WTC11 (cell line): Measurements from ENCODE around the gene KCNIP3. TPM values are rescaled to one million over a fixed set of nuclear protein-coding genes. Genes with fewer than 3 reads are reported as not detected.

ENCODE experiments used
- ATAC-seq: fragments of 200-7000 bp; cut with Tn5 transposase; 2 replicates; pipeline ENCODE4 v1.10.0; 2021; ENCODE audit warnings: mild to moderate bottlenecking, moderate library complexity
- CTCF ChIA-PET: fragments of 300-600 bp; sonication (Branson Sonifier 250); formaldehyde crosslinking; loops from one replicate; lab custom pipeline; 2021; ENCODE audit warnings: antibody characterized with exemption; lab: Charles Lee
- POLR2A ChIA-PET: fragments of 350-600 bp; sonication (Branson Sonifier 250); formaldehyde crosslinking; loops from one replicate; lab custom pipeline; 2021; ENCODE audit warnings: antibody characterized with exemption; lab: Charles Lee
- DNase-seq: peaks from one replicate; pipeline ENCODE4 v3.0.0; 2021; ENCODE audit warnings: low spot score
- H3K27ac Mint-ChIP-seq: 2 replicates; pipeline ENCODE4 v1.8.0; 2021; ENCODE audit warnings: mixed read lengths
- H3K27me3 Mint-ChIP-seq: 2 replicates; pipeline ENCODE4 v1.8.0; 2021; ENCODE audit warnings: low read depth, mild to moderate bottlenecking, moderate library complexity, mixed read lengths
- H3K36me3 Mint-ChIP-seq: 2 replicates; pipeline ENCODE4 v1.8.0; 2021; ENCODE audit warnings: mixed read lengths
- H3K4me1 Mint-ChIP-seq: 2 replicates; pipeline ENCODE4 v1.8.0; 2022; ENCODE audit warnings: mixed read lengths
- H3K4me3 Mint-ChIP-seq: 2 replicates; pipeline ENCODE4 v1.8.0; 2021; ENCODE audit warnings: mild to moderate bottlenecking, moderate library complexity, mixed read lengths
- H3K9me3 Mint-ChIP-seq: 2 replicates; pipeline ENCODE4 v1.8.0; 2021; ENCODE audit warnings: mixed read lengths
- ATF3 ChIP-seq: sonication (generic); formaldehyde crosslinking; conservative IDR thresholded peaks from 2 replicates; pipeline ENCODE4 v1.8.1; 2022; ENCODE audit warnings: mild to moderate bottlenecking, missing genetic modification reagents
- CREM ChIP-seq: sonication (generic); formaldehyde crosslinking; IDR thresholded peaks from 2 replicates; pipeline ENCODE4 v1.8.1; 2022; ENCODE audit warnings: mild to moderate bottlenecking, missing genetic modification reagents, moderate library complexity
- E2F4 ChIP-seq: sonication (generic); formaldehyde crosslinking; IDR thresholded peaks from 2 replicates; pipeline ENCODE4 v1.8.1; 2022; ENCODE audit warnings: low read depth, mild to moderate bottlenecking, moderate library complexity, missing genetic modification reagents, borderline replicate concordance
- E2F5 ChIP-seq: sonication (generic); formaldehyde crosslinking; IDR thresholded peaks from 2 replicates; pipeline ENCODE4 v1.8.1; 2022; ENCODE audit warnings: mild to moderate bottlenecking, moderate library complexity, missing genetic modification reagents
- EMX1 ChIP-seq: fragments of 250-450 bp; sonication (Bioruptor Pico); IDR thresholded peaks from 2 replicates; pipeline ENCODE4 v1.8.0; 2021; ENCODE audit warnings: mild to moderate bottlenecking
- ESRRA ChIP-seq: sonication (generic); formaldehyde crosslinking; IDR thresholded peaks from 2 replicates; pipeline ENCODE4 v1.8.1; 2022; ENCODE audit warnings: mild to moderate bottlenecking, missing genetic modification reagents, borderline replicate concordance
- FOXJ3 ChIP-seq: sonication (generic); formaldehyde crosslinking; IDR thresholded peaks from 2 replicates; pipeline ENCODE4 v1.9.0; 2021; ENCODE audit warnings: missing genetic modification reagents, mild to moderate bottlenecking, borderline replicate concordance
- FOXK1 ChIP-seq: sonication (generic); formaldehyde crosslinking; IDR thresholded peaks from 2 replicates; pipeline ENCODE4 v1.8.0; 2022; ENCODE audit warnings: mild to moderate bottlenecking, moderate library complexity, missing genetic modification reagents
- GRHL2 ChIP-seq: fragments of 250-450 bp; sonication (Bioruptor Pico); IDR thresholded peaks from 2 replicates; pipeline ENCODE4 v1.8.0; 2022; ENCODE audit warnings: mild to moderate bottlenecking, moderate library complexity; ENCODE audit not compliant: insufficient replicate concordance, severe bottlenecking
- JUN ChIP-seq: sonication (generic); formaldehyde crosslinking; IDR thresholded peaks from 2 replicates; pipeline ENCODE4 v1.8.0; 2023; ENCODE audit warnings: mild to moderate bottlenecking, missing genetic modification reagents
- MAX ChIP-seq: sonication (generic); formaldehyde crosslinking; IDR thresholded peaks from 2 replicates; pipeline ENCODE4 v1.8.0; 2022; ENCODE audit warnings: mild to moderate bottlenecking, missing genetic modification reagents
- MXD4 ChIP-seq: fragments of 250-450 bp; sonication (Bioruptor Pico); IDR thresholded peaks from 2 replicates; pipeline ENCODE4 v1.8.0; 2021; ENCODE audit warnings: mild to moderate bottlenecking, moderate library complexity, borderline replicate concordance
- NR2C2 ChIP-seq: sonication (generic); formaldehyde crosslinking; IDR thresholded peaks from 2 replicates; pipeline ENCODE4 v1.8.0; 2022; ENCODE audit warnings: mild to moderate bottlenecking, missing genetic modification reagents
- RELA ChIP-seq: sonication (generic); formaldehyde crosslinking; IDR thresholded peaks from 2 replicates; pipeline ENCODE4 v1.8.1; 2022; ENCODE audit warnings: missing genetic modification reagents, mild to moderate bottlenecking, borderline replicate concordance
- TEAD1 ChIP-seq: sonication (generic); formaldehyde crosslinking; IDR thresholded peaks from 2 replicates; pipeline ENCODE4 v1.8.0; 2022; ENCODE audit warnings: mild to moderate bottlenecking, missing genetic modification reagents
- USF1 ChIP-seq: sonication (generic); formaldehyde crosslinking; IDR thresholded peaks from 2 replicates; pipeline ENCODE4 v1.8.0; 2022; ENCODE audit warnings: mild to moderate bottlenecking, missing genetic modification reagents
- ZBTB21 ChIP-seq: sonication (generic); formaldehyde crosslinking; IDR thresholded peaks from 2 replicates; pipeline ENCODE4 v1.8.1; 2023; ENCODE audit warnings: mild to moderate bottlenecking, missing genetic modification reagents, borderline replicate concordance
- ZNF121 ChIP-seq: sonication (generic); formaldehyde crosslinking; IDR thresholded peaks from 2 replicates; pipeline ENCODE4 v1.8.0; 2023; ENCODE audit warnings: missing genetic modification reagents
- ZNF396 ChIP-seq: fragments of 250-450 bp; sonication (Bioruptor Pico); IDR thresholded peaks from 2 replicates; pipeline ENCODE4 v1.8.0; 2021; ENCODE audit warnings: mild to moderate bottlenecking, moderate library complexity, borderline replicate concordance
- ZNF425 ChIP-seq: fragments of 250-450 bp; sonication (Bioruptor Pico); conservative IDR thresholded peaks from 2 replicates; pipeline ENCODE4 v1.9.0; 2021; ENCODE audit warnings: mild to moderate bottlenecking
- total RNA-seq: library from RNA; stranded (reverse); gene quantifications from 3 replicates; pipeline ENCODE4 v1.2.3, GENCODE V29; 2021

KCNIP3 gene
- total RNA-seq, 1 experiment from 2014 or later: 2.1 TPM

GRCh38 chr2:95262896-95263542, 34.1 kb upstream of the KCNIP3 start (continued):
- no peak for TF ChIP-seq FOXJ3
- no peak for TF ChIP-seq ATF3 (CRISPR knock-in tag)
- TF ChIP-seq E2F5 (CRISPR knock-in tag): no peak
- TF ChIP-seq, all 79 proteins: peak for 0

GRCh38 chr2:95264624-95265023, 32.5 kb upstream of the KCNIP3 start:
- ATAC-seq: no peak
- H3K36me3 Mint-ChIP-seq: no peaks in the 10 kb centered on the region
- no peak overlapping the region for H3K27ac Mint-ChIP-seq
- H3K4me1 Mint-ChIP-seq: peaks cover 14% of the 10 kb centered on the region
- ChIA-PET CTCF (interaction anchor here (2.7 kb wide), 1 partner anchor 33 kb away, joined by 7 read pairs; no protein-coding TSS in a partner anchor), POLR2A (no interaction called here)
- no peak overlapping the region for H3K4me3 Mint-ChIP-seq
- no peaks in the 10 kb centered on the region for H3K27me3 Mint-ChIP-seq
- H3K9me3 Mint-ChIP-seq: no peaks in the 10 kb centered on the region
- DNase-seq: no peak
- TF ChIP-seq MAX (no peak), EMX1 (CRISPR knock-in tag) (no peak), E2F4 (CRISPR knock-in tag) (no peak), ATF3 (CRISPR knock-in tag) (no peak), GRHL2 (no peak), USF1 (CRISPR knock-in tag) (no peak), ZNF425 (no peak), TEAD1 (CRISPR knock-in tag) (no peak), JUN (no peak), ZBTB21 (CRISPR knock-in tag) (no peak), ZNF396 (CRISPR knock-in tag) (no peak), RELA (CRISPR knock-in tag) (no peak), CREM (CRISPR knock-in tag) (no peak), FOXK1 (no peak), MXD4 (CRISPR knock-in tag) (no peak), ESRRA (CRISPR knock-in tag) (no peak), ZNF121 (CRISPR knock-in tag) (no peak), NR2C2 (CRISPR knock-in tag) (no peak)
